ENCODE data around the gene RAI14.

- TF ChIP-seq CTCF (IDR thresholded peaks at IDR 0.05 in 4 of 5, conservative IDR thresholded peaks at IDR 0.05 in 1 of 5), result no peak
- no peak for TF ChIP-seq POLR2A (IDR thresholded peaks at IDR 0.05)
These were observed 61.5 kb downstream of the RAI14 start for GRCh38 chr5:34717426-34718327.
